Activated CD4-positive, alpha-beta memory T cell treated with anti-CD3 and anti-CD28 coated beads, Interleukin-2, amount 10 ng/mL, durations not matched to agents 7 days and 5 days (primary cell): Measurements from ENCODE around the gene FUNDC2. TPM values are rescaled to one million over a fixed set of nuclear protein-coding genes. Genes with fewer than 3 reads are reported as not detected.
"Not testable (repeated sequence)": the region's sequence is repeated elsewhere in the genome, so short reads cannot be mapped to it uniquely, and the experiment has no call there.

Experiments used
- CTCF ChIA-PET: fragments of 350-600 bp; sonication (Branson Sonifier 250); formaldehyde crosslinking; loops from one replicate; lab custom pipeline; 2021; ENCODE audit warnings: antibody characterized with exemption, inconsistent platforms; lab: Charles Lee
- POLR2A ChIA-PET: fragments of 350-600 bp; sonication (Branson Sonifier 250); formaldehyde crosslinking; loops from one replicate; lab custom pipeline; 2021; ENCODE audit warnings: antibody characterized with exemption; lab: Charles Lee
- DNase-seq: peaks from one replicate; pipeline ENCODE4 v3.0.0-alpha.2; 2020
- H3K27ac Mint-ChIP-seq: one replicate; pipeline ENCODE4 v1.8.0; 2021; ENCODE audit warnings: mild to moderate bottlenecking, mixed read lengths
- H3K27me3 Mint-ChIP-seq: one replicate; pipeline ENCODE4 v1.8.0; 2021; ENCODE audit warnings: mixed read lengths
- H3K36me3 Mint-ChIP-seq: one replicate; pipeline ENCODE4 v1.8.0; 2021; ENCODE audit warnings: low read depth, mixed read lengths
- H3K4me1 Mint-ChIP-seq: one replicate; pipeline ENCODE4 v1.8.0; 2021; ENCODE audit warnings: mixed read lengths
- H3K4me3 Mint-ChIP-seq: one replicate; pipeline ENCODE4 v1.8.0; 2021; ENCODE audit warnings: mild to moderate bottlenecking, mixed read lengths
- H3K9me3 Mint-ChIP-seq: one replicate; pipeline ENCODE4 v1.8.0; 2021; ENCODE audit warnings: mixed read lengths
- total RNA-seq, 2 experiments: library from RNA; stranded (reverse); gene quantifications; one replicate each; pipeline ENCODE4 v1.2.3, GENCODE V29; 2021

FUNDC2 gene
- total RNA-seq, 2 experiments from 2014 or later = 45.7 to 49.9 TPM

GRCh38 chrX:155001873-155002272 lies 24.8 kb upstream of the FUNDC2 start:
- CTCF ChIA-PET = no interaction called here
- no peak for DNase-seq
- H3K4me3 Mint-ChIP-seq = no peak overlapping the region
- H3K4me1 Mint-ChIP-seq = no peaks in the 10 kb centered on the region
- H3K9me3 Mint-ChIP-seq = no peaks in the 10 kb centered on the region
- no peak overlapping the region for H3K27ac Mint-ChIP-seq
- H3K27me3 Mint-ChIP-seq = peaks cover 4% of the 10 kb centered on the region
- no peaks in the 10 kb centered on the region for H3K36me3 Mint-ChIP-seq
- POLR2A ChIA-PET = no interaction called here

DNA sequence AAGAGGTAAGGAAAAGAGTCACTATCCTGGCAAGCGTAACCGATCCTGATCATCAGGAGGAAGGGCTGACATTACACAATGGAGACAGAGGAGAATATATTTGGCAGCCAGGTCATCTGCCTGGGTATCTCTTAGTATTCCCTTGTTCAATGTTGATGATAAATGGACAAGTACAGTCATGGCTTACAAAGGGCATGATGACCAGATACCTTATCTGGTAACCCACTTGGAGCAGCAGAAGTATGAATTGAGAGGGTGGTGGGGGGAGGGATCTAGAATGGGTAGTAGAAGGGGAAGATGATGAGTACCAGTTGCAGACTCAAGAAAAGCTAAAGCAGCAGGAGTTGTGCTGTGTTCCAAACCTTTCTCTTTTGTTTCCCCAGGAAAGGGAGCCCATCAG lies 21.5 kb upstream of the FUNDC2 start:
- Mint-ChIP-seq H3K4me3 (no peak overlapping the region), H3K27me3 (no peaks in the 10 kb centered on the region), H3K9me3 (no peaks in the 10 kb centered on the region), H3K27ac (no peak overlapping the region), H3K36me3 (no peaks in the 10 kb centered on the region), H3K4me1 (no peaks in the 10 kb centered on the region)
- CTCF ChIA-PET = no interaction called here
- no peak for DNase-seq
- POLR2A ChIA-PET = no interaction called here

DNA sequence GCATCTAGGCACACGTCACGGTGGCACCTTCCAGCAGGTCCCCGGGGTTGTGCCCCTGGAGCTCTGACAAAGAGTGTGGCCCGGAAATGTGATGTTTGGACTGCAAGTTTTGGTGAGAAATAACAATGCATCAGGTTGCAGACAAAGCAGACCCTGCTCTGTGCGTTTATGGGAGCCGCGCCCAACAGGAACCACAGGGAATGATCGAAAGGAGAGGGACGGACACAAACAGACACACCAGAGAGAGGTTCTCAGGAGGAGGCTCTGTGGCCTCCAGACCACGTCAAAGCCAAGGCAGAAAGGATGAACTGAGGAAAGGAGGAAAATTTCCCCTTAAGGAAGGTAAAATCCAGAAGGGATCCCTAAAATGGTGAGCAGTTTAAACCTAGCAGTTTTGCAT lies 20.3 kb upstream of the FUNDC2 start:
- DNase-seq, H3K4me1 Mint-ChIP-seq, H3K27me3 Mint-ChIP-seq, H3K4me3 Mint-ChIP-seq, H3K36me3 Mint-ChIP-seq, CTCF ChIA-PET, H3K27ac Mint-ChIP-seq, H3K9me3 Mint-ChIP-seq, POLR2A ChIA-PET: not testable (repeated sequence)

DNA sequence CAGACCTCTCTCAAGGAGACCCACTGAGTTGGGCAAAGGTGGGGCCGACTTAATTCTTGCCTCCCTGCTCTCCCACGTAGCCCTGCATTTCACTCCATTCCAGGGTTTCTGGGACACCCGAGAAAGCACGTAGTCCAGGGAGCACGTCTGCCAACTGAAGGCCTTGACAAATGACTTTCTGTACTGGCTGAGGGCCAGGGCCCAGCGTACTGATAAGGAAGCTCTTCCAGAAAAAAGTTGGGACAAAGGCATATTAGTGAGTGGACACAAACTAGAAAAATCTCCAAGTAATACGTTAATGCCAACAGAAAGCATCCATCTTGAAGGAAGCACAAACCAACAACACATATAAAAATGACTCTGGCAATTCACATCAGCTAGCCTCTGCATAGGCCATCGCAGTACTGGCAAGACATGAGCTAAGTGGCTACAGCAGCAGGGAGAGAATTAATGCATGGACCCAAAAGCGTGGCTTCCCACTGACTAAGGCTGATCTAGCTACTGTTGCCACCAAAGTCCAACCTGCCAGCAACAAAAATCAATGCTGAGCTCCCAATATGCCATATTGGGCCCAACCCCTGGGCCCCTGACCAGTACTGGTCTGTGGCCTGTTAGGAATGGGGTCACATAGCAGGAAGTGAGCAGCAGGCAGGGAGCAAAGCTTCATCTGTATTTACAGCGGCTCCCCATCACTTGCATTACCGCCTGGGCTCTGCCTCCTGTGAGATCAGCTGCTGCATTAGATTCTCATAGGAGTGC lies 19.6 kb upstream of the FUNDC2 start:
- H3K4me3 Mint-ChIP-seq, H3K4me1 Mint-ChIP-seq, CTCF ChIA-PET, H3K27ac Mint-ChIP-seq, H3K27me3 Mint-ChIP-seq, DNase-seq, H3K36me3 Mint-ChIP-seq, H3K9me3 Mint-ChIP-seq, POLR2A ChIA-PET: not testable (repeated sequence)

- DNase-seq, H3K27ac Mint-ChIP-seq, H3K4me1 Mint-ChIP-seq, POLR2A ChIA-PET, H3K4me3 Mint-ChIP-seq, H3K9me3 Mint-ChIP-seq, H3K27me3 Mint-ChIP-seq, H3K36me3 Mint-ChIP-seq, CTCF ChIA-PET: not testable (repeated sequence)
Measured at GRCh38 chrX:155008578-155008977, 18.1 kb upstream of the FUNDC2 start.

- no peak overlapping the region for H3K27ac Mint-ChIP-seq
- H3K9me3 Mint-ChIP-seq = no peaks in the 10 kb centered on the region
- POLR2A ChIA-PET = no interaction called here
- H3K27me3 Mint-ChIP-seq = no peaks in the 10 kb centered on the region
- no peaks in the 10 kb centered on the region for H3K4me1 Mint-ChIP-seq
- CTCF ChIA-PET = no interaction called here
- DNase-seq = no peak
- H3K4me3 Mint-ChIP-seq = no peak overlapping the region
- H3K36me3 Mint-ChIP-seq = no peaks in the 10 kb centered on the region
Measured at GRCh38 chrX:155009994-155010472, 16.6 kb upstream of the FUNDC2 start.

GRCh38 chrX:155020591-155020990 lies 6.1 kb upstream of the FUNDC2 start:
- no peak overlapping the region for H3K27ac Mint-ChIP-seq
- no peaks in the 10 kb centered on the region for H3K4me1 Mint-ChIP-seq
- H3K36me3 Mint-ChIP-seq = no peaks in the 10 kb centered on the region
- ChIA-PET CTCF (no interaction called here), POLR2A (no interaction called here)
- no peaks in the 10 kb centered on the region for H3K9me3 Mint-ChIP-seq
- DNase-seq = no peak
- H3K4me3 Mint-ChIP-seq = no peak overlapping the region
- H3K27me3 Mint-ChIP-seq = peaks cover 9% of the 10 kb centered on the region

DNA sequence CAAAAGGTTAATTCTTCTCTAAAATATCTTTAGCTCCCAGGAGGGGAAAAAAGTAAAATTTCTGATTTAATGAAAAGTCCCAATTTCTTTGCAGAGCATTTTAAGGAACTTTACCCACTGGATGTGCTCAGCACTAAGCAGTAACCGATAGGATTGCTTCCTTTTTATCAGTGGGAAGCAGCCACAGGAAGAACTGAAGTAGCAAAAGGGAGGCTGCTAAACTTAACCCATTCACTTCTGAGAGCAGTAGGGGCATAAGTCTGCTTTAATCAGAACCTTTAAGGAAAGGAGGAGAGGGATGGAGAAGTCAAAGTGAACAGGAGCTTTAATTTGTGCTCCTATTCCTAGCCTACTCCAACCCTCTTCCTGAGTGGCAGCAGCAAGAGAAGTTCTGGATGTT lies 4.1 kb upstream of the FUNDC2 start, which contains the start of gene F8:
TSS of gene F8 (minus strand) at position 139 of the 400 bp plus-strand sequence. CDS start 171 bp downstream, outside the sequence.
- H3K27ac Mint-ChIP-seq = no peak within 1 kb of the TSS
- no peak within 1 kb of the TSS for H3K4me3 Mint-ChIP-seq
- H3K9me3 Mint-ChIP-seq = no peaks in the 10 kb centered on the region
- CTCF ChIA-PET = interaction anchor here (1.4 kb wide), 1 partner anchor 34 kb away, joined by 4 read pairs; no protein-coding TSS in a partner anchor
- no peak for DNase-seq
- peaks cover 4% of the 10 kb centered on the region for H3K4me1 Mint-ChIP-seq
- peaks cover 9% of the 10 kb centered on the region for H3K27me3 Mint-ChIP-seq
- no peaks in the 10 kb centered on the region for H3K36me3 Mint-ChIP-seq
- POLR2A ChIA-PET = no interaction called here

DNA sequence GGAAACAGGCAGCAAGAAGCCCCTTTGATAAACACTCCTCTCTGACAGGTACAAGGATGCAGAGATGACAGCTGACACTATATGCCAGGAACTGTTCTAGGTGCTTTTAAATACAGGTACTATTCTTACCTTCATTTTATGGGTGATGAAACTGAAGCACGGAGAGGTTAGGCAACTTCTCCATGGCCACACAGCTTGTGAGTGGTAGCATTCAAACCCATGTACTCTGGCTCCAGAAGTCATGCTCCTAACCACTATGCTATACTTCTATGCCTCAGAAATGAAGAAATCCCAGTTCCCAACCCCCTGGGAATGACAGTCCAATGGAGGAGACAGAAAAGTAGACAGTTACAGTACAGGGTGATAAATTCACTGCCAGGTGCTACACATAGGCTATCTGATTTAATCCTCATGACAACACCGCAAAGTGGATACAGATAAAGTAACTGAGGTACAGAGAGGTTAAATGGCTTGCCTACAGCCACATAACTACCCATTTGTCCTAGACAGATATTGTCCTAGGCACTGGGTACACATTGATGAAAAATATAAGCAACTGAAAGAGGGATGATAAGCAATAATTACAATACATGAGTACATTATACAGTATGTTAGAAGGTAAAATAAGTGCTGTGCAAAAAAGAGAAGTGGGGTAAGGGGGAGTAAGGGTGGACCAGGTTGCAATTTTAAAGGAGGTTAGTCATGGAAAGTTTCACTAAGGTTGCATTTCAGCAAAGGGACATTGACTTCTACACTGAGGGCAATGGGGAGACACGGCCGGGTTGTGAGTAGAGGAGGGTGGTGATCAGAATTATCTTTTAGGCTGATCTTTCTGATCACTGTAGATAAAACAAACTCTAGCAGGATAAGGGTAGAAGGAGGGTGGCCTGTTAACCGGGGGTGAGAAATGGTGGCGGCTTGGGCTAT lies 2.5 kb upstream of the FUNDC2 start:
- no peaks in the 10 kb centered on the region for H3K36me3 Mint-ChIP-seq
- DNase-seq = no peak
- H3K4me3 Mint-ChIP-seq = no peak overlapping the region
- POLR2A ChIA-PET = no interaction called here
- H3K9me3 Mint-ChIP-seq = no peaks in the 10 kb centered on the region
- peaks cover 18% of the 10 kb centered on the region for H3K4me1 Mint-ChIP-seq
- CTCF ChIA-PET = no interaction called here
- H3K27ac Mint-ChIP-seq = no peak overlapping the region
- peaks cover 9% of the 10 kb centered on the region for H3K27me3 Mint-ChIP-seq

GRCh38 chrX:155026420-155026726 lies 271 bp upstream of the FUNDC2 start:
- ChIA-PET POLR2A (interaction anchor here (0.7 to 1.4 kb wide), 8 partner anchors 9 to 264 kb away, joined by 3 to 12 read pairs (median 4); partner anchors contain the start of genes BRCC3, CMC4, DKC1 and MTCP1), CTCF (interaction anchor here (0.7 to 1.3 kb wide), 5 partner anchors 31 to 109 kb away, joined by 3 to 7 read pairs (median 3); partner anchors contain the start of gene BRCC3)
- no peak for DNase-seq
- Mint-ChIP-seq H3K9me3 (no peaks in the 10 kb centered on the region), H3K4me1 (peaks cover 24% of the 10 kb centered on the region), H3K4me3 (peak overlapping the region; percentile 82), H3K36me3 (no peaks in the 10 kb centered on the region), H3K27ac (peak overlapping the region; percentile 87), H3K27me3 (peaks cover 9% of the 10 kb centered on the region)

DNA sequence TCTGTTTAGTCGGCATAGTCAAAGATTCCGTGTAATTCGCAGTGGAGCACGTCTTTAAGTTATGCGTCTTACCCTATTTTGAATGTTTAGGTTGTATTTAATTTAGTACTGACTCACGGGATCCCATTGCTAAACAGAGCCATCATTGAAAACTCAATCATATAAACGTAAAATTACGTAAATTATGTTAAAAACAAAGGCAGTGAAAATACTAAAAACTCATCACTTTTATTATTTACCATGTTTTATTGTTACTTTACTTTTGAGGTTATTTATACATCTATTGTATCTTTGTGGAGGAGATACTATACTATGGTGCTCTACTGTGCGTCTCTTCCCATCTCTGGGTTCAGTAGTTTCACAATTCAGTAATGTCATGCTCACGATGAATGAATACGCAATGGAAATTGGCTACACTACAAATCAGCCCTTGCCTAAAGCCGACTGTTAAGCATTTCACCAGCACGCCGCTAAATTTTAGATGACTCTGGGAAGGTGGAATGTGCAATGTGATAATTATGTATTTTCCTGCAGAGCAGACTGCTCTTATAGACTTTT lies 944 bp downstream of the FUNDC2 start:
- peaks cover 26% of the 10 kb centered on the region for H3K4me1 Mint-ChIP-seq
- no peaks in the 10 kb centered on the region for H3K36me3 Mint-ChIP-seq
- no peak for DNase-seq
- peak overlapping the region; percentile 82 for H3K4me3 Mint-ChIP-seq
- H3K9me3 Mint-ChIP-seq = no peaks in the 10 kb centered on the region
- POLR2A ChIA-PET = interaction anchor here (1.1 to 1.5 kb wide), 8 partner anchors 21 to 265 kb away, joined by 3 to 6 read pairs (median 4); partner anchors contain the start of genes BRCC3, CMC4, DKC1 and MTCP1
- peaks cover 4% of the 10 kb centered on the region for H3K27me3 Mint-ChIP-seq
- CTCF ChIA-PET = interaction anchor here (0.9 to 1.3 kb wide), 2 partner anchors 21 to 44 kb away, joined by 3 read pairs; partner anchors contain the start of gene BRCC3
- peak overlapping the region; percentile 96 for H3K27ac Mint-ChIP-seq

GRCh38 chrX:155028129-155028528 lies 1.5 kb downstream of the FUNDC2 start:
- H3K27me3 Mint-ChIP-seq = peaks cover 4% of the 10 kb centered on the region

More at GRCh38 chrX:155028129-155028528, 1.5 kb downstream of the FUNDC2 start:
- POLR2A ChIA-PET = interaction anchor here (1.4 to 1.5 kb wide), 2 partner anchors 39 to 43 kb away, joined by 3 to 6 read pairs; partner anchors contain the start of genes BRCC3, CMC4 and MTCP1
- Mint-ChIP-seq H3K36me3 (no peaks in the 10 kb centered on the region), H3K4me1 (peaks cover 26% of the 10 kb centered on the region), H3K4me3 (peak overlapping the region; percentile 82), H3K9me3 (no peaks in the 10 kb centered on the region), H3K27ac (peak overlapping the region; percentile 96)
- CTCF ChIA-PET = no interaction called here
- DNase-seq = no peak
